NCI-H2171 (cell line): ENCODE data around the gene TSSK3.
"Not testable (repeated sequence)": the region's sequence is repeated elsewhere in the genome, so short reads cannot be mapped to it uniquely, and the experiment has no call there.

Experiments used
- DNase-seq: peaks from one replicate; lab custom pipeline; 2025; lab: John Stamatoyannopoulos, UW

Gene TSSK3

GRCh38 chr1:32363713-32364112 lies 1.4 kb downstream of the TSSK3 start:
- DNase-seq: no peak

GRCh38 chr1:32364836-32365235 lies 2.5 kb downstream of the TSSK3 start:
- DNase-seq: no peak

GRCh38 chr1:32365445-32365844 lies 3.1 kb downstream of the TSSK3 start:
- no peak for DNase-seq

GRCh38 chr1:32367912-32368635 lies 5.7 kb downstream of the TSSK3 start:
- no peak for DNase-seq

GRCh38 chr1:32372149-32372756 lies 9.9 kb downstream of the TSSK3 start:
- no peak for DNase-seq

GRCh38 chr1:32373996-32374592 lies 11.8 kb downstream of the TSSK3 start:
- no peak for DNase-seq

GRCh38 chr1:32376199-32376598 lies 13.9 kb downstream of the TSSK3 start:
- DNase-seq: no peak

- DNase-seq: no peak
Observed at GRCh38 chr1:32377541-32378220, 15.3 kb downstream of the TSSK3 start.

- DNase-seq: no peak
Observed at GRCh38 chr1:32380057-32380456, 17.7 kb downstream of the TSSK3 start.

- DNase-seq: no peak
Observed at GRCh38 chr1:32386676-32387392, 24.5 kb downstream of the TSSK3 start.

GRCh38 chr1:32388641-32389040 lies 26.3 kb downstream of the TSSK3 start:
- no peak for DNase-seq

GRCh38 chr1:32390904-32391870 lies 28.8 kb downstream of the TSSK3 start:
- DNase-seq: no peak

GRCh38 chr1:32392325-32392724 lies 30.0 kb downstream of the TSSK3 start:
- no peak for DNase-seq

- DNase-seq: no peak
Observed at GRCh38 chr1:32393136-32393535, 30.8 kb downstream of the TSSK3 start.

GRCh38 chr1:32393832-32394140 lies 31.4 kb downstream of the TSSK3 start:
- no peak for DNase-seq

- DNase-seq: peak; percentile 97
Observed at GRCh38 chr1:32394141-32394889, 32.0 kb downstream of the TSSK3 start, which contains the start of gene BSDC1. BSDC1 (minus strand) TSS chr1:32394441; CDS start chr1:32394414, 27 bp downstream.

GRCh38 chr1:32394890-32395432 lies 32.6 kb downstream of the TSSK3 start:
- DNase-seq: no peak

- not testable (repeated sequence) for DNase-seq
Observed at GRCh38 chr1:32396524-32396923, 34.2 kb downstream of the TSSK3 start.

- DNase-seq: no peak
Observed at GRCh38 chr1:32398401-32398800, 36.1 kb downstream of the TSSK3 start.

- no peak for DNase-seq
Observed at GRCh38 chr1:32399843-32400242, 37.5 kb downstream of the TSSK3 start.
